OCI-LY7 (cell line): ENCODE data around the gene TUBGCP5. TPM values are rescaled to one million over a fixed set of nuclear protein-coding genes. Genes with fewer than 3 reads are reported as not detected.

ENCODE experiments used
- BruUV-seq: library from RNA; stranded (reverse); fragments of 400-500 nt; replicated peaks from 2 replicates; lab custom pipeline; 2021; lab: Mats Ljungman, UMichigan
- CTCF ChIA-PET: fragments of 300-600 bp; sonication (Branson Sonifier 250); formaldehyde crosslinking; loops from one replicate; lab custom pipeline; 2022; ENCODE audit warnings: antibody characterized with exemption; ENCODE audit not compliant: unreplicated experiment; lab: Charles Lee
- POLR2A ChIA-PET: fragments of 300-600 bp; sonication (Branson Sonifier 250); formaldehyde crosslinking; loops from one replicate; lab custom pipeline; 2022; ENCODE audit warnings: antibody characterized with exemption; lab: Charles Lee
- DNase-seq: peaks from one replicate; pipeline ENCODE4 v3.0.0-alpha.2; 2015; ENCODE audit warnings: low spot score
- H2AFZ ChIP-seq: fragments of 200-600 bp; sonication (generic), shearing (Covaris generic); 2 replicates; pipeline ENCODE4 v1.6.1; 2014; ENCODE audit warnings: mild to moderate bottlenecking, antibody characterized with exemption, low read length, moderate library complexity
- H3K27ac ChIP-seq: fragments of 200-600 bp; sonication (generic); 2 replicates; pipeline ENCODE4 v1.5.1; 2014; ENCODE audit warnings: mixed run types, low read depth, mild to moderate bottlenecking, moderate library complexity, low read length, inconsistent platforms; ENCODE audit not compliant: poor library complexity, severe bottlenecking
- H3K36me3 ChIP-seq: fragments of 200-600 bp; sonication (generic); 2 replicates; pipeline ENCODE4 v1.6.1; 2014; ENCODE audit warnings: mild to moderate bottlenecking, antibody characterized with exemption, low read length, moderate library complexity, mixed read lengths; ENCODE audit not compliant: insufficient read depth
- H3K4me1 ChIP-seq: fragments of 200-600 bp; sonication (generic); 2 replicates; pipeline ENCODE4 v1.5.1; 2014; ENCODE audit warnings: mild to moderate bottlenecking, low read length; ENCODE audit not compliant: insufficient read depth, poor library complexity, severe bottlenecking
- H3K4me2 ChIP-seq: fragments of 200-600 bp; sonication (generic); 2 replicates; pipeline ENCODE4 v1.6.1; 2014; ENCODE audit warnings: mild to moderate bottlenecking, low read length
- H3K4me3 ChIP-seq: fragments of 200-600 bp; sonication (generic); 2 replicates; pipeline ENCODE4 v1.5.1; 2014; ENCODE audit warnings: mild to moderate bottlenecking, low read depth, low read length; ENCODE audit not compliant: poor library complexity, severe bottlenecking
- H3K79me2 ChIP-seq: fragments of 200-600 bp; sonication (generic); 2 replicates; pipeline ENCODE4 v1.6.1; 2016; ENCODE audit warnings: low read depth, mild to moderate bottlenecking, low read length, moderate library complexity, mixed read lengths; ENCODE audit not compliant: insufficient read depth
- H3K9me2 ChIP-seq: fragments of 200-600 bp; sonication (generic); 2 replicates; pipeline ENCODE4 v1.6.1; 2016; ENCODE audit warnings: mild to moderate bottlenecking, low read length, mixed read lengths; ENCODE audit not compliant: insufficient read depth
- H3K9me3 ChIP-seq: fragments of 200-600 bp; sonication (generic); 2 replicates; pipeline ENCODE4 v1.6.1; 2014; ENCODE audit warnings: mild to moderate bottlenecking, mixed run types, low read length, mixed read lengths
- H4K20me1 ChIP-seq: fragments of 200-600 bp; sonication (generic); 2 replicates; pipeline ENCODE4 v1.6.1; 2014; ENCODE audit warnings: mild to moderate bottlenecking, antibody characterized with exemption, low read length, moderate library complexity, mixed read lengths; ENCODE audit not compliant: insufficient read depth
- CTCF ChIP-seq: fragments of 200-600 bp; sonication (generic); conservative IDR thresholded peaks from 2 replicates; pipeline ENCODE4 v1.5.1; 2014; ENCODE audit warnings: mild to moderate bottlenecking, antibody characterized with exemption, low read length, moderate library complexity, mixed read lengths
- EZH2phosphoT487 ChIP-seq: fragments of 200-600 bp; sonication (generic); IDR thresholded peaks from 2 replicates; pipeline ENCODE4 v1.6.1; 2018; ENCODE audit warnings: low read depth, borderline replicate concordance, mild to moderate bottlenecking, mixed run types, antibody characterized with exemption, low read length, moderate library complexity, mixed read lengths
- intact Hi-C: fragments of 100-400 bp; cut with micrococcal nuclease; formaldehyde crosslinking; loops from one replicate; pipeline ENCODE4 v1.10.0; 2022; ENCODE audit not compliant: unreplicated experiment
- total RNA-seq, 2 experiments: library from RNA; depleted of rRNA in 1 of 2; stranded (reverse); fragments of >200 nt in 1 of 2; shearing (Covaris generic) in 1 of 2; gene quantifications; 2 replicates each; pipeline ENCODE4 v1.2.3, GENCODE V29; 2014 to 2022

The TUBGCP5 gene
- total RNA-seq, 2 experiments from 2014 or later = 30.9 to 36.3 TPM

GRCh38 chr15:22952796-22953579 lies 86.4 kb downstream of the TUBGCP5 start:
- H2AFZ ChIP-seq = no peak overlapping the region
- POLR2A ChIA-PET = interaction anchor here (1.1 kb wide), 1 partner anchor 15 kb away, joined by 3 read pairs; no protein-coding TSS in a partner anchor
- H3K36me3 ChIP-seq = no peaks in the 10 kb centered on the region
- H3K9me3 ChIP-seq = no peaks in the 10 kb centered on the region
- H3K27ac ChIP-seq = no peak overlapping the region
- no peaks in the 10 kb centered on the region for H3K4me1 ChIP-seq
- intact Hi-C loops = no loop called here
- BruUV-seq = no TSS peak
- no peak for DNase-seq
- H3K4me2 ChIP-seq = no peak overlapping the region
- H3K9me2 ChIP-seq = no peaks in the 10 kb centered on the region
- TF ChIP-seq CTCF = no peak
- TF ChIP-seq EZH2phosphoT487 = no peak
- no peaks in the 10 kb centered on the region for H4K20me1 ChIP-seq
- H3K4me3 ChIP-seq = no peak overlapping the region
- no peaks in the 10 kb centered on the region for H3K79me2 ChIP-seq
- CTCF ChIA-PET = no interaction called here

GRCh38 chr15:22951381-22952280 lies 87.7 kb downstream of the TUBGCP5 start:
- POLR2A ChIA-PET = interaction anchor here (0.7 to 1.1 kb wide), 2 partner anchors 9 to 14 kb away, joined by 3 read pairs; no protein-coding TSS in a partner anchor
- Histone ChIP-seq H4K20me1 (no peaks in the 10 kb centered on the region), H3K36me3 (no peaks in the 10 kb centered on the region), H3K27ac (no peak overlapping the region), H3K4me3 (no peak overlapping the region), H3K79me2 (no peaks in the 10 kb centered on the region), H2AFZ (no peak overlapping the region), H3K9me3 (no peaks in the 10 kb centered on the region), H3K4me2 (no peak overlapping the region), H3K9me2 (no peaks in the 10 kb centered on the region), H3K4me1 (no peaks in the 10 kb centered on the region)
- TF ChIP-seq CTCF (no peak), EZH2phosphoT487 (no peak)
- intact Hi-C loops = no loop called here
- CTCF ChIA-PET = no interaction called here
- BruUV-seq = no TSS peak
- no peak for DNase-seq
